Inflammatory macrophage (primary cell): ENCODE measurements around the gene SMC3.

Experiments
- DNase-seq, 2 donors: peaks; one replicate each; pipeline ENCODE4 v3.0.0-alpha.2; 2020 to 2022

SMC3 gene

GRCh38 chr10:110546077-110546476 lies 21.4 kb upstream of the SMC3 start:
- peak in 1 of 2 donors; percentile 47 for DNase-seq

GRCh38 chr10:110546499-110547110 lies 20.9 kb upstream of the SMC3 start:
- DNase-seq: peak; percentile 46 to 51

DNA sequence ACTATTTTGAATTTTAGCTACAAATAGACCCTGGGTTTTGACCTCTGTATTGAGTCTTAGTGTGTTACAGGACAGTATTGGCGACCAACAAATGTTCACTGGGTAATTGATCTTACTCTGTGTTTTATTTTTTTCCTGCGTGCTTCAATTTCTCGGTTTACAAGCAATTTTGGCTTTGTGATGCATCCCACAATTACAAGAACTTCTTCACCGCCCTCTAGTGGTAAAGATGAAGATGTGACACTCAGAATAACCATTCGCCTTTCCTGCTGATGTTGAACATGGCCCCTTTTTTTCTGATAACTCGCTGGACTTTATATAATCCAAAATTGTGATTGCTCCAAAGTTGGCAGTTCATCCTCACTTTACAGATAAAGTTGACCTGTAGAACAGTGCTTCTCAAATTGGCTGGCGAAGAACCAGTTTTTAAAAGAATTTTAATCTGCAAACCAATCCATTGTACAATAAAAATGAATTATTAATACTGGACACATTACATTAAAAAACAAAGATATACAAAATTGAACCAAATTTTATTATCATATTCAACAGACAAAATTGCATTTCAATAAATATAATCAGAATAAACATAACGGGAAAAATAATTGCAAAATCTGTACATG lies 20.2 kb upstream of the SMC3 start:
- peak; percentile 66 to 74 for DNase-seq

DNA sequence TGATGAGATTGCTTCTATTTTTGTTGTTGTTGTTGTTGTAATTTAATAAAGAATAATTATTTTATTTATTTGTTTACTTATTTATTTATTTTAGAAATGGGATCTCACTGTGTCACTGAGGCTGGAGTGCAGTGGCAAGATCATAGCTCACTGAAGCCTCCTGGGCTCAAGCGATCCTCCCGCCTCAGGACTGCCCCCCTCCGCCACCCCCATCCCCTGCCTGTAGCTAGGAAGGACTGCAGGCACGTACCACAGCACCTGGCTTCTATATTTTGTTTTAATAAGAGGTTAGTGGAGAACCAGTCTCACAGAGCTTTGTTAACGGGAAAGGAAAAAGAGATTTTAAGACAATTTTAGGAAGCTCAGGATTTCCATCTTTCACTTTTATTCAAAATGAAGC lies 19.5 kb upstream of the SMC3 start:
- DNase-seq: no peak

DNA sequence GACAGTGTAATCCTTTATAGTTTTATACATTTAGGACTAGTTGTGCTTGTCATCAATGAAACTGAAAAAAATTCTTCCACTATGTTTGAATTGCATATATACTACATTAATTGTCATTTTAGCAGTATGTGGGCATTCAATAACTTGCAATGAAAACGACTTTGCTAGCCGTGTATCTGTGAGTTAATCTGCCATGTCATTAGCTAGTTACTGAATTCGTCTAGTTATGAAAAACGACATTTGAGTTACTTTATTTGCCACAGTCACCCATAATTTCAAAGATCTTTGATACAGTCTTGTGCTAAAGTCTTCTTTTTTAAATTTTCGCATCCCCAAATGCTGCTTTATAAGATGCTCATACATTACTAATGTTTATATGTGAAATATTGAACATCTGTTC lies 18.3 kb upstream of the SMC3 start:
- DNase-seq: no peak

- no peak for DNase-seq
These were observed 13.6 kb upstream of the SMC3 start for GRCh38 chr10:110553905-110554304.

- DNase-seq: no peak
These were observed 11.2 kb upstream of the SMC3 start for GRCh38 chr10:110556296-110556695.

- peak; percentile 66 to 68 for DNase-seq
These were observed 10.4 kb upstream of the SMC3 start for GRCh38 chr10:110556969-110557601.

GRCh38 chr10:110558041-110558440 lies 9.5 kb upstream of the SMC3 start:
- DNase-seq: peak; percentile 75 to 86

GRCh38 chr10:110560012-110560411 lies 7.5 kb upstream of the SMC3 start:
- DNase-seq: no peak

- DNase-seq: no peak
These were observed 6.2 kb upstream of the SMC3 start for GRCh38 chr10:110561292-110561691.

DNA sequence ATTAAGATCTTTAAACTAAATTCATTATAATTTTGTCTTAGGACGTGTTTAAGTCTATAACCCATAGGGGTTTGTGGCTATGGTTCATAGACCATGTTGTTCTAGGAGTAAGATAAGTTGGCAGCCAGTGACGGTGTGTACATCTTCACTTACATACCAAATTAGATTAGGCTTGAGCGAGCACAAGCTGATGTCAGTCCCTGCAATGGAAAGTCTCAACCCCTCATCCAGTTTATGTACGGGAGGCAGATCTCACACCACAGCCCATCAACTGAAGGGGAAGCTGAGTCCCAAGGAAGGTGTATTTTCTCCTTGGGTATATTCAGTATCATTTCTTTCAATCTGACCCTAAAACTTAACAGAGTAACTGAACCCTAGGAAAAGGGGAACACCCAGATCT lies 5.1 kb upstream of the SMC3 start:
- no peak for DNase-seq

GRCh38 chr10:110563132-110563531 lies 4.4 kb upstream of the SMC3 start:
- DNase-seq: no peak

GRCh38 chr10:110566472-110567200 lies 859 bp upstream of the SMC3 start:
- DNase-seq: no peak

- peak; percentile 14 to 34 for DNase-seq
These were observed 700 bp downstream of the SMC3 start for GRCh38 chr10:110568055-110568735.

GRCh38 chr10:110569122-110569521 lies 1.6 kb downstream of the SMC3 start:
- no peak for DNase-seq

GRCh38 chr10:110569736-110570135 lies 2.2 kb downstream of the SMC3 start:
- no peak for DNase-seq

DNA sequence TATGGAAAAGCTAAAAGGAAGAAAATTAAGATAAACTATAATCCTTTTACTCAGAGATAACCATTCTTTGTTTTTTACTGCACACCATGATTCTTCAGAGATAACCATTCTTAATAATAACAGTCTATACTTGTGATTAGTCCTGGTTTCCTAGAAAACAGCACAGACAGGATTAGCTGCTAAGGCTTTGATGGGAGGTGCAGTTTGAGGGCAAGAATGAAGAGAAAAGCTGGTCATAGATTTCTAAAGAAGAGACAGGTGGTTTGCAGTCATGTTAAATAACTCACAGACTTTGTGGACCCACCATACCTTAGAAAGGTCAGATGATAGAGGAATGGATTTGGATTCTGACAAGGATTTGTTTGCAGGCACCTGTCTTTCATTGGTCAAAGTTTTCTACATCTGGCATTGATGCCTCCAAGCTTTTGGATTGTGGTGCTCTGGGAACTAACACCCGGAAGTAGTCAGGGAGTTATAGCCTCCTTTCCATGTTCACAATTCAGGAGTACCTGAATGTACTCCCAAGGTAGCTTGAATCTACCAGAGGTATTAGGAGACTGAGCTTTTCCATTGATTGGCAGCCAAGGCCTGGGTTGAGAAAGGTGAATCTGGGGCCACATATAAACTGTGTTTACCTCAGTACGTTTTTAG lies 3.7 kb downstream of the SMC3 start:
- DNase-seq: no peak

DNA sequence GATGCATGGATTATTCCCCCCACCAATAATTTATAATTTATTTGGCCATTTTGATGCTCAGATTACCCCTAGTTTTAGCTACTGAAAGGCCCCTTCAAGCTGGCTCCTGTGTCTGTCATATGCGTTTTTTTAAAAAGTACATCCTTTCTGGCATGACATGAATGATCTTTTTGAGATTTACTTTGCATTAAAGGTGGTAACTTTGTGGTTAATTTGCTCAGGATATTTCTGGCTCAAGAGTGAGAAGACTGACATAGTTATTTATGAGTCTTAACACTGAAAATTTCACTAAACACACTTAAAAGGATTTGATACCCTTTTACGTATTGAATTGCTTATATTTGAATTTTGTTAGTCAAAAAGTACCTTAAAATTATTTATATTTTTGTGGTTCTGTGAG lies 5.4 kb downstream of the SMC3 start:
- DNase-seq: no peak

DNA sequence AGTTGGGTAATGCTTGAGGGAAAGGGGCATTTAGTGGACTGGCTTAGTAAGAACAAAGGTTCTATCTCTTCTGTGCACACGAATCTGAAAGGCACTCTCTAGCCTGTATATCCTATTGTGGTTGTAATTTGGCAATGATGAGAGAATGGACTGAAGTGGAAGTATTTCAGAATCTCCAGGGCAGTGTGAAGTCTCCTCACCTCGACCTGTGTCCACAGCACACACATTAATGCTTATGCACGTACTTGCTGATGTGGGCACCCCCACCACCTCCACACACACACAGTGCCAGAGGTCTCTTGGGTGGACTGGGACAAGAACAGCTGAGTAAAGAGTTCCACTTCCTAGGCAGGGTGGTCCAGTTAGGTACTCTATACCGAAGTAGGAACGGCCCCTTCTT lies 6.9 kb downstream of the SMC3 start:
- DNase-seq: no peak

- DNase-seq: no peak
These were observed 8.7 kb downstream of the SMC3 start for GRCh38 chr10:110576220-110576619.

DNA sequence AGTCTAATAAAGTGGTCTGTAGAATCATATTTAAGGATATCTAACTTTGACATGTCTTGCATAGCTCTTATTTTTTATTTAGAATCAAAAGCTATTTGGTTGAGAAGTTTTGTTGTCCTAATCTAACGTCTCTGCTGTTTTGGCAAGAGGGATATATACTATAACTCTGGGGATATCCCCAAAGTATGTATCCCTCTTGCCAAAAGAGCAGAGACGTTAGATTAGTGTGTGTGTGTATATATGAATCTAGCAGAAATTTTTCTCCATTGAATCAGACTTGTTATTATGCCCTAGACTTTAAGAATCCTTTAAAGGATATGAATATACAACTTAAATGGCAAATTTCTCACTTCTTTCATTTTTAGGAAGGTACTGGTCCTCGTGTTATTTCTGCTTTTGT lies 9.6 kb downstream of the SMC3 start:
- DNase-seq: no peak

- DNase-seq: no peak
These were observed 16.5 kb downstream of the SMC3 start for GRCh38 chr10:110584006-110584405.
